Germinal center (tissue), 1 donor: ENCODE measurements around the gene OR10D3.
A peak's percentile ranks its signal among the peaks of the same experiment; 100 is the strongest.
"Not testable (repeated sequence)": the region's sequence is repeated elsewhere in the genome, so short reads cannot be mapped to it uniquely, and the experiment has no call there.

Source experiments
- DNase-seq: peaks from one replicate; pipeline ENCODE4 v3.0.0; 2012; ENCODE audit warnings: mixed read lengths, low spot score

Gene OR10D3

DNA sequence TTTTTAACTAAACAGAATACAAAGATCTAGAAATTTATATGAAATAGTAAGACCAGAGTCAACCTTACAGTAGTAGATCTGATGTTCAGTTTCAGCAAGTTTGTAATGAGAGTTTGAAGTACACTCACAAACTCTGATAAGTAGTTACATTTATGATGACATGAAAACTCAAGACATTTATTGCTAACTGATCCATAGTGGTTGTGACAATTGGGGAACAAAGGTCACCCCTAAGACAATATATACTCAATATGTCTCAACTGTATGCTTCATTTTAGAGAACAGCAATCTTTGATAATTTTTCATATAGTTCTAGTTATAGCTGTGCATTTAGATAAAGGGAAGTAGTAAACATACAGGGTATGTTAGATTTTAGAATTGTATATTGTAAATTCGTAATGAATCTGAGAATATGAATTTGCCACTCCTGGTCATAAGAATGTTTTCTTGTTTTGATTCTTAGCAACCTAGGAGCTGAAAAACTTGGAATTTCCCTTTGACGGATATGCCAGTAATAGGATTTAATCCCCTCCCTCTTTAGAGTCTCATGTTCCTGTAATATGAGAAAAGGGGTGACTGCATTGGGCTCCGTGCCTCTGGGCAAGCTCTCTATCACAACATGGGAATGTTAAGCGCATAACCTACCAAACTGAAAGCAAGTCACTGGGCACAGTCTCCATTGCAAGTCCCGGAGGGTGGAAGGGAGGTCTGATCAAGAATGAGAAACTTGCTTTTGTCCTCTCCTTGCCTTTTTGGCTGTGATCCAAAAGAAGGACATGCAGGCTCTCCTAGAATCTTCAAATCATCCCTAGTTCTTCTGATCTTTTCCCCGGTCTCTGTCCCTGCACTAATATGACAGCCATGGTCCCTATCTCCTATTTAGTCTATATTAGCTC is 11.4 kb downstream of the OR10D3 start:
- no peak for DNase-seq

DNA sequence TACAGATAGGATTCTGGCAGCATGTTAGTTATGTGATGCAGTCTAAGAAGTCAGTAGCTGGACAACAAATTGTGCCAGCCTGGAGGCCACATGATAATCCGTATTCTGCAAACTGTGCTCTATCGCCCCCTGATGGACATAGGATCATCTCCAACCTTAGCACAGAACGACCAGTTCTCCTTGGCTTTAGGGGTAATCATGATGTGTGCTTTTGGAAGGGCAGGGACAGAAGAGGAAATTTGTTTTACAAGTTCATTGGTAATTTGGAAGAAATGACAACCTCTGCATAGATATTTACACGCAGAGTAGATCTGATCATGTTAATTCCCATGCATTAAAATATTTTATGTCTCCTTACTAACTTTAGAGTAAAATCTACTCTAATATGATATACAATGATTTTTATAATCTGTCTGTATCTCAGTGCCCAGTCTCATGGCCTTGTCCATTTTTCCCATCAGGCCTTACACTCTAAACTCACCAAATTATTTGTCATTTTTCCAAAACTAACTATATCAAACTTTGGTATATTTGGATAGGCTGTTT is 12.1 kb downstream of the OR10D3 start:
- peak; percentile 22 for DNase-seq

DNA sequence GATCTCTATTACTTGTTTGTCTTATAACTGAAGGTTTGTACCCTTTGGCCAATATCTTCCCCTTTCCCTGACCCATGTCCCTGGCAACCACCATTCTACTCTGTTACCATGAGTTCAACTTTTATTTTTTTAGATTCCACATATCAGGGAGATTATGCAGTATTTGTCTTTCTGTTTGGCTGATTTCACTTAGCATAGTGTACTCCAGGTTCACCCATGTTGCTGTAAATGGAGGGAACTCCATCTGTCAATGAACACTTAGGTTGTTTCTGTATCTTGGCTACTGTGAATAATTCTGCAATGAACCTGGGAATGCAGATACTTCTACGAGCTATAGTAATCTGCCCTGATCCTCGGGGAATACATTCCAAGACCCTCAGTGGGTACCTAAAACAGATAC is 14.9 kb downstream of the OR10D3 start:
- no peak for DNase-seq

DNA sequence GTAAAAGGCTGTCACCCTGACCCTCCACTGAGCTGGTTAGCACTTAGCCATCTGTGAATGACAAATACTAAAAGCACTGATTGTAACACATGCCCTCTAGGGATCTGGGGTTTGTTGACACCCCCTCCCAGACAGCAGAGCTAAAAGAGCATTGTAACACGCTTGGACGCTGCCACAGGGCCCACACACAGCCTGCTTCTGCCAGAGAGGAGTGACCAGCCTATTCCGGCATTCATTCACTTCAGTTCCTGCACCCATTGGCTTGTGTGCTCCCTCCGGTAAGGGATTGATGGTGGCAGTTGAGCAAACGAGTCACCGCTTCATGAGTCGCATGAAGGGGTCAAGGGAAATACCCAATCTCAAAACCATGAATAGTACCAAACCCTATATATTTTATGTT is 15.8 kb downstream of the OR10D3 start:
- no peak for DNase-seq

DNA sequence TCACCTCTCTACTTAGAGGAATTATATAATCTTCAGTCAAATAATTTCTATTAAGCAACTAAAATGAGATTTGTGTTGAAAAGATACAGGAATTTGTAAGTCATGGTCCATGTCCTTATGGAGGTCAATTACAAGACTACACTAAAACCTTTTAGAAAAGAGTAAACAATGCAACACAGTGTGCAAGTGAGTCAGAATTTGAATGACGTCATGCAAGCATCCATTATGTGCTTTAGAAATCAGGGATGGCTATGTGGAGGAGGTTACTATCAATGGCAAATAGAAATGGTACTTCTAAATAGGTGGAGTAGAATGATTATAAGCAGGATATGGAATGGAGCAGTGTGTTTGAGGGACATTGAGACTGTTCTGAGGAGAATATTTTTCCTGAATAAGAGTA is 16.6 kb downstream of the OR10D3 start:
- DNase-seq, result no peak

DNA sequence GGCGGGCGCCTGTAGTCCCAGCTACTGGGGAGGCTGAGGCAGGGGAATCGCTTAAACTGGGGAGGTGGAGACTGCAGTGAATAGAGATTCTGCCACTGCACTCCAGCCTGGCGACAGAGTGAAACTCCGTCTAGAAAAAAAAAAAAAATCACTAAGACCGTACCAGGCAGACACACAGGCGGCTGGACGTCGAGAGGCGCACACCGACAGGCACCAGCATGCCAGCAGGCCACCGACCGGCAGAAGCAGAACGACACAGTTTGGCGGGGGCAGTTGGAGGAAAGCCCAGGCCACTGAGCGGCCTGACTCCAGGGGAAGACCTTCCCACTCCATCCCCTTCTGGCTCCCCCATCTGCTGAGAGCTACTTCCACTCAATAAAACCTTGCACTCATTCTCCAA is 17.5 kb downstream of the OR10D3 start:
- DNase-seq, result no peak

DNA sequence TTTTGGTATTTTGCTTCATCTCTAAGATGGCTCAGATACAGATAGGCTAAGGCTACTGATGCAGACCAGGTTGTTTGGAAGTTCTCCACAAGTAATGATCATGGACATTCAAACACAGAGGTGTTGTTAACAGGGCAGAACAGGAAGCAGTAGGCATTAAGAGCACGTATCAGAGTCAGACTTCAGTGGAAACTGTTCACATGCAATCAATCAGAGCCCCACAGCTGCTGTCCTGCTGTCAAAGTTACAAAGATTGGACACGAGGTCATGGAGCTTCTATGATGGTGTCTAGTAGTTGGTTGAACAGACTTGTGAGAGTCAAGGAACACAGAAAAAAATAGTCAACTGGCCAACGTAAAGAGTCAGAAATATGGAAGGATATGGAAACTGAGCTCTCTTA is 19.8 kb downstream of the OR10D3 start:
- DNase-seq, result no peak

DNA sequence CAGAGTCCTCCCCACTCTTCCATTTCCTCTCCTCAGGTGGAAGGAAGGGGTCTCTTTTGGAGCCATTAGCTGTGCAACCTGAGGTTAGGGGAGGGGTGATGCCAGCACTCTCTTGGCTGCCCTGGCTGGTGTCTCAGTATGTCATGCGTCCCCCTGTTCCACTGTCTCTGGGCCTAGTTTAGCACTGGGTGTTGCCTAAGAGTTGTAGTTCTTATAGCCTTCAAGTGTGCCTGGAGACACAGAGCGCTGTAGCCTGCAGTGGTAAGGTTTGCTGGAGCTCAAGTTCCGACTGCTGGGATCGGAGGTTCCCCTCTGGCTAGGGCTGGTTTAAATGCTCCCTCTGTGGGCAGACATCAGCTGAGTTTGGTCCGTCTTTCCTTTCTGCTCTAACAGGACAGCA is 20.9 kb downstream of the OR10D3 start:
- no peak for DNase-seq

DNA sequence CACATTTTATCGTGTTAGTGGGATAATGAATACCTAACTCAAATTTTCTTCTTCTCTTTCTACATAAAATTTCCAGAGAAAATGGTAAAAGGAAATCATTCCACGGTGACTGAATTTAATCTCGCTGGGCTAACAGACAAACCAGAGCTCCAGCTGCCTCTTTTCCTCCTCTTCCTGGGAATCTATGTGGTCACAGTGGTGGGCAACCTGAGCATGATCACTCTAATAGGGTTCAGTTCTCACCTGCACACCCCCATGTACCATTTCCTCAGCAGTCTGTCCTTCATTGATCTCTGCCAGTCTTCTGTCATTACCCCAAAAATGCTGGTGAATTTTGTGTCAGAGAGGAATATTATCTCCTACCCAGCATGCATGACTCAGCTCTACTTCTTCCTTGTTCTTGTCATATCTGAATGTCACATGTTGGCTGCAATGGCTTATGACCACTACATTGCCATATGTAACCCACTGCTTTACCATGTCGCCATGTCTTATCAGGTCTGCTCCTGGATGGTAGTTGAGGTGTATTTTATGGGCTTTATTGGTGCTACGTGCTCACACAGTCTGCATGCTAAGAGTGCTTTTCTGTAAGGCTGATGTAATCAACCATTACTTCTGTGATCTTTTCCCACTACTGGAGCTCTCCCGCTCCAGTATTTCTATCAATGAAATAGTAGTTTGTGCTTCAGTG is 24.1 kb downstream of the OR10D3 start:
- no peak for DNase-seq

DNA sequence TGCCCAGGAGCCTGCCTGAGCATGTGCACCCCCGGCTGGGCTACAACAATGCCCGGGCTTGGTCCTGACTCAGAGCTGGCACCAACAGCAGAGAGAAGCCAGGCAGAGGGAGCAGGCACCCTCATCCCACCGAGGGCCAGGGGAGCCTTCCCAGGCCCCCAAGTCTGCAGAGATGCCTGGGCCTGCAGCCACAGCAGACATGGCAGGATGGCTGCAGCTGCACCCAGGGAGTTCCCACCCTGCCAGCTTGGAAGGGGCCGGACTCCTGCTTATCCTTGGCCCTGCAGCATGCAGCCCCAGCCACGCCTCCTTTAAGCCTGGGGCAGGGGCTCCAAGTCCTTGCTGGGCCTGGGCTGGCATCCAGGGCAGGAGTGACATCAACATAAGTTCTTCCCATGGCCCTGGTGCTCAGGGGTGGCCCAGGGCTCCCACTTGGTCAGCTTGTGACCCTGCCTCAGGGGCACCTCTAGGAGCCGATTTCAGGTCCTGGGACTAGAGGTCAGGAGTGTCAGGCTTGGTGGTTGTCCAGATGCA is 26.7 kb downstream of the OR10D3 start:
- no peak for DNase-seq

DNA sequence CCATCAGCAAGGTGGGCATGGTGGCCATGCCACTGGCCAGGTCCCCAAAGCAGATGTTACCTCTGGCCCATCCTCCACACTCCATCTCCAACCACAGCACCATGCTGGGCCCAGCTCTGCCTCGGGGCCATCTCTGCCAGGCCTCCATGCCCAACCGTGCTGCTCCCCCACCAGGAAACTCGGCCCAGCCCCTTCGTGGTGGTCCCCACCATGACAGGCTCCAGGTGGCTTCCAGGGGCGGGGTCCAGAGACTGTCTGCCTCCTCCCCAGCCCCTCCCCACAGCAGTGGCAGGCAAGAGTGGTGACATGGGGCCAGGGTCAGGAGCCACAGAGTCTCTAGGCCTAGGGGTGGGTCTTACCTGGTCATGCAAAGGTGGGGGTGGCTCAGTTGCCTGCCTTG is 27.3 kb downstream of the OR10D3 start:
- no peak for DNase-seq

DNA sequence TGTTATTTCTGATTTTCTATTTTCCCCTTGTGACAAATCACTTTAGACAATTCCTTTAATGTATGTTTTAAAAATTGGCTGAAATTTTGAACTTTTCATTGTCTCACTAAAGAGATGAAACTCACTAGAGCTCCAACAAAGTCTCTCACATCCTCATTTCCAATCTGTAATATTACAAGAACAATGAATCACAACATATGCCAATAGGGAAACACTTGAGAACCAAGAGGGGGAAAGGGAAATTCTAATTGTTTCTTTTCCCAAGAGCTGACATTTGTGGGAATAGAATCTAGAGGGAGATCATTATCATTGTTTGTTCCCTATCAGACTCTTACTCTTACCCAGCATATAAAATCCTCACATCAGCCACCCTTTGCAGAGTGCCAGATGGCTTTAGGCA is 28.2 kb downstream of the OR10D3 start:
- DNase-seq, result no peak

DNA sequence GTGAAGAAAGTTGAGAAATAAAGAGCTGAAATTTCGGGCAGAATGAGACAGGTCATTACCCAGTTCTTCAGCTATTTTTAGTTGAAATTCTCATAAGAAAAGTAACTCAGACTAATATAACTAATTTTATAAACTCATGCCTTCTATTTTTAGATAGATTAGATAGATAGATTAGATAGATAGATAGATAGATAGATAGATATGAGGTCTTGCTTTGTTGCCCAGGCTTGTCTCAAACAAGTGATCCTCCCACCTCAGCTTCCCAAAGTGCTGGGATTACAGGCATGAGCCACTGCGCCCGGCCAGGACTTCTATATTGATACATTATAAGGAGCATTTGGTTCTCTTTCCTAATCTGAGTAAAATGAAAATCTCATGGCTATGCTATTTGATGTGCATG is 30.9 kb downstream of the OR10D3 start:
- no peak for DNase-seq

DNA sequence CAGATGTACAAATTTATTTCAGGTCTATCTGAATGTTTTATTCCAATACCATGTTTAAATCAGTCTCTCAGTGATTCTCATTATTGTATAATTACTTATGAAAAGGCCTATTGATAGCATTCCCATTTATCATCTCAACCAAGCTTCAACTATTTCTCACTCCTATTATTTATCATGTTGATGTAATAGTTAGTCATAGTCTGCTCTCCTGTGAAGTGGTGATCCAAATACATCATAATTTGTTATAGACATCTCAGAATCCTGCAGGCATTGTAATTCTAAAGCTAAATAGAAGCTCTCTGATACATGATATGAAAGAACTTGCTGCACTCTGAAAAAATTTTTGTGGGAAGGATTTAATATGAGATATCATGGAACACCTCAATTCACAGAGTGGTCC is 36.0 kb downstream of the OR10D3 start:
- DNase-seq, result no peak

DNA sequence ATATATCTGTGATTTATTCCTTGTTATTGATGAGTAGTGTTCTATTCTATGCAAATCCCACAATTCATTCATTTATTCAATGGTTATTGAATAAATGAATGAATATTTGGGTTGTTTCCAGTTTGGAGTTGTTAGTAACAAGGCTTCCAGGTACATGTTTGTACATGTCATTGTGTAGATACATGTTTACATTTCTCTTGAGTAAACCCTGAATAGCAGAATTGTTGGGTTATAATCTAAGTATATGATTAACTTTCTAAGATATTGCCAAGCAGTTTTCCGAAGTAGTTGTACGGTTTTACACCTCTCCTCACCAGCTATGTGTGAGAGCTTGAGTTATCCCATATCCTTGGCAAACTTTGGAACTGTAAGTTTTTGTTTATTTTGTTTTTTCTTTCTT is 39.3 kb downstream of the OR10D3 start:
- no peak for DNase-seq

DNA sequence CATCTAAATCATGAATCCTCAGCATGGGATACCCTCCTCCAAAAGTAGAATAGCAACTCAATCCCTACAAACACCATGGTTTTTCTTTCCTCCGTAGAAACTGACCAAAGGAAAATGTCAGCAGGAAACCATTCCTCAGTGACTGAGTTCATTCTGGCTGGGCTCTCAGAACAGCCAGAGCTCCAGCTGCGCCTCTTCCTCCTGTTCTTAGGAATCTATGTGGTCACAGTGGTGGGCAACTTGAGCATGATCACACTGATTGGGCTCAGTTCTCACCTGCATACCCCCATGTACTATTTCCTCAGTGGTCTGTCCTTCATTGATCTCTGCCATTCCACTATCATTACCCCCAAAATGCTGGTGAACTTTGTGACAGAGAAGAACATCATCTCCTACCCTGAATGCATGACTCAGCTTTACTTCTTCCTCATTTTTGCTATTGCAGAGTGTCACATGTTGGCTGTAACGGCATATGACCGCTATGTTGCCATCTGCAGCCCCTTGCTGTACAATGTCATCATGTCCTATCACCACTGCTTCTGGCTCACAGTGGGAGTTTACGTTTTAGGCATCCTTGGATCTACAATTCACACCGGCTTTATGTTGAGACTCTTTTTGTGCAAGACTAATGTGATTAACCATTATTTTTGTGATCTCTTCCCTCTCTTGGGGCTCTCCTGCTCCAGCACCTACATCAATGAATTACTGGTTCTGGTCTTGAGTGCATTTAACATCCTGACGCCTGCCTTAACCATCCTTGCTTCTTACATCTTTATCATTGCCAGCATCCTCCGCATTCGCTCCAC is 41.7 kb downstream of the OR10D3 start:
- not testable (repeated sequence) for DNase-seq

DNA sequence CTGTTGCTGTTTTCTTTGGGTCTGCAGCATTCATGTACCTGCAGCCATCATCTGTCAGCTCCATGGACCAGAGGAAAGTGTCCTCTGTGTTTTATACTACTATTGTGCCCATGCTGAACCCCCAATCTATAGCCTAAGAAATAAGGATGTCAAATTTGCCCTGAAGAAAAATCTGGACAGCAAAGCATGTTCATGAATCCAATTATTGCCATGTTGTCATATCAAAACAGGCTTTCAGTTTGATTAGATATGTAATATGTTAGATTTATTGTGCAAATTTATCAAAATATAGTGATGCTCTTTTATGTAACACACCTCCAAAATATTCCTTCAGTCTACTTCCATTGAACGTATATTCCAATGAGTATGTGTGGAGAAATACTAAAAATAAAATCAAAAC is 42.3 kb downstream of the OR10D3 start:
- DNase-seq, result no peak

DNA sequence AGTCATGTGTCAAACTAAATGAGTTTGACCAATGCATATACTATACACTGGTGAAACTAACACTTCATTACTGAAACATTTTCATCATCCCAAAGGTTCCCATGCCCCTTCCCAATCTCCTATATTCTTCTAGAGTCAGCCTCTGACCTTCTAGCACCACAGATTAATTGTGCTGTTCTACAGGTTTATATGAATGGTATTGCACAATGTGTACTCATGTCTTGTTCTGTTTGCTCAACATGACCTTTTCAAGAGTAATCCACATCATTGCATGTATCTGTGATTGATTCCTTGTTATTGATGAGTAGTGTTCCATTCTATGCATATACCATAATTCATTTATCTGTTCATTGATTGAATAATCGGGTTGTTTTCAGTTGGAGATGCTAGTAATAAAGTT is 50.2 kb downstream of the OR10D3 start:
- DNase-seq, result no peak
